Umbilical cord (tissue), 2 donors: Measurements from ENCODE around the gene TUFT1. TPM values are rescaled to one million over a fixed set of nuclear protein-coding genes. Genes with fewer than 3 reads are reported as not detected.

Source experiments
- DNase-seq: peaks from one replicate; pipeline ENCODE4 v3.0.0-alpha.2; 2015; ENCODE audit warnings: low spot score
- total RNA-seq: library from RNA; depleted of rRNA; stranded (reverse); fragments of >200 nt; gene quantifications from one replicate; pipeline ENCODE4 v1.2.3, GENCODE V29; 2014; ENCODE audit warnings: low replicate concordance; ENCODE audit not compliant: insufficient read depth

Gene TUFT1
- total RNA-seq, 1 donor from 2014 or later, result 25.5 TPM

GRCh38 chr1:151539321-151540020, 638 bp upstream of the TUFT1 start:
- peak; percentile 97 for DNase-seq

- DNase-seq, result peak; percentile 46
Measured at GRCh38 chr1:151540982-151541377, 871 bp downstream of the TUFT1 start.

- DNase-seq, result no peak
Measured at GRCh38 chr1:151541752-151542151, 1.6 kb downstream of the TUFT1 start.

- DNase-seq, result peak; percentile 63
Measured at GRCh38 chr1:151542710-151543129, 2.6 kb downstream of the TUFT1 start.

- no peak for DNase-seq
Measured at GRCh38 chr1:151545542-151545941, 5.4 kb downstream of the TUFT1 start.

GRCh38 chr1:151546011-151546925, 6.2 kb downstream of the TUFT1 start:
- no peak for DNase-seq

GRCh38 chr1:151547119-151547899, 7.2 kb downstream of the TUFT1 start:
- peak; percentile 86 for DNase-seq

- no peak for DNase-seq
Measured at GRCh38 chr1:151547900-151548230, 7.8 kb downstream of the TUFT1 start.

- peak; percentile 28 for DNase-seq
Measured at GRCh38 chr1:151549199-151549598, 9.1 kb downstream of the TUFT1 start.

GRCh38 chr1:151553659-151554058, 13.6 kb downstream of the TUFT1 start:
- DNase-seq, result no peak

- no peak for DNase-seq
Measured at GRCh38 chr1:151556052-151556451, 15.9 kb downstream of the TUFT1 start.

- no peak for DNase-seq
Measured at GRCh38 chr1:151562661-151563060, 22.6 kb downstream of the TUFT1 start.

- no peak for DNase-seq
Measured at GRCh38 chr1:151563376-151563775, 23.3 kb downstream of the TUFT1 start.

- DNase-seq, result no peak
Measured at GRCh38 chr1:151565502-151566189, 25.5 kb downstream of the TUFT1 start.

- no peak for DNase-seq
Measured at GRCh38 chr1:151568626-151569088, 28.5 kb downstream of the TUFT1 start.

- no peak for DNase-seq
Measured at GRCh38 chr1:151570819-151571218, 30.7 kb downstream of the TUFT1 start.

- peak; percentile 61 for DNase-seq
Measured at GRCh38 chr1:151574575-151575529, 34.7 kb downstream of the TUFT1 start.

GRCh38 chr1:151577173-151577572, 37.1 kb downstream of the TUFT1 start:
- no peak for DNase-seq

- DNase-seq, result no peak
Measured at GRCh38 chr1:151578941-151579340, 38.8 kb downstream of the TUFT1 start.
